Measurements from ENCODE around the gene PRF1.

Gene PRF1

GRCh38 chr10:70626056-70626455, 23.5 kb upstream of the PRF1 start:
- Histone ChIP-seq H3K36me3 (no peaks in the 10 kb centered on the region), H3K27ac (no peak overlapping the region), H3K4me3 (ENCODE audit: low read depth, low read length) (no peak overlapping the region), H3K27me3 (ENCODE audit: insufficient read depth, low read depth, severe bottlenecking) (no peaks in the 10 kb centered on the region), H3K9me3 (ENCODE audit: severe bottlenecking) (peaks cover 5% of the 10 kb centered on the region)
- TF ChIP-seq CTCF (IDR thresholded peaks at IDR 0.05; ENCODE audit: low read depth, low read length): no peak
- no peak for DNase-seq

- no peak overlapping the region for H3K4me3 ChIP-seq (ENCODE audit: low read depth, low read length)
- DNase-seq: no peak
- H3K9me3 ChIP-seq (ENCODE audit: severe bottlenecking): peaks cover 2% of the 10 kb centered on the region
- H3K27ac ChIP-seq: no peak overlapping the region
- no peak for TF ChIP-seq CTCF (IDR thresholded peaks at IDR 0.05; ENCODE audit: low read depth, low read length)
- no peaks in the 10 kb centered on the region for H3K27me3 ChIP-seq (ENCODE audit: insufficient read depth, low read depth, severe bottlenecking)
- no peaks in the 10 kb centered on the region for H3K36me3 ChIP-seq
Measured at GRCh38 chr10:70622981-70623844, 20.7 kb upstream of the PRF1 start.

GRCh38 chr10:70622541-70622940, 20.0 kb upstream of the PRF1 start:
- DNase-seq: no peak
- no peak for TF ChIP-seq CTCF (IDR thresholded peaks at IDR 0.05; ENCODE audit: low read depth, low read length)
- Histone ChIP-seq H3K9me3 (ENCODE audit: severe bottlenecking) (peaks cover 2% of the 10 kb centered on the region), H3K27me3 (ENCODE audit: insufficient read depth, low read depth, severe bottlenecking) (no peaks in the 10 kb centered on the region), H3K36me3 (no peaks in the 10 kb centered on the region), H3K4me3 (ENCODE audit: low read depth, low read length) (no peak overlapping the region), H3K27ac (no peak overlapping the region)

- Histone ChIP-seq H3K9me3 (ENCODE audit: severe bottlenecking) (peaks cover 2% of the 10 kb centered on the region), H3K27me3 (ENCODE audit: insufficient read depth, low read depth, severe bottlenecking) (no peaks in the 10 kb centered on the region), H3K27ac (no peak overlapping the region), H3K4me3 (ENCODE audit: low read depth, low read length) (no peak overlapping the region), H3K36me3 (no peaks in the 10 kb centered on the region)
- no peak for TF ChIP-seq CTCF (IDR thresholded peaks at IDR 0.05; ENCODE audit: low read depth, low read length)
- DNase-seq: no peak
Measured at GRCh38 chr10:70621503-70622078, 19.1 kb upstream of the PRF1 start.

- H3K27ac ChIP-seq: no peak overlapping the region
- no peak for TF ChIP-seq CTCF (IDR thresholded peaks at IDR 0.05; ENCODE audit: low read depth, low read length)
- H3K9me3 ChIP-seq (ENCODE audit: severe bottlenecking): peaks cover 2% of the 10 kb centered on the region
- DNase-seq: no peak
- H3K27me3 ChIP-seq (ENCODE audit: insufficient read depth, low read depth, severe bottlenecking): no peaks in the 10 kb centered on the region
- no peak overlapping the region for H3K4me3 ChIP-seq (ENCODE audit: low read depth, low read length)
- H3K36me3 ChIP-seq: no peaks in the 10 kb centered on the region
Measured at GRCh38 chr10:70620020-70620289, 17.4 kb upstream of the PRF1 start.

All from WERI-Rb-1 (cell line).